GM18498 (cell line): Measurements from ENCODE around the gene EIF5A.
A peak's percentile ranks its signal among the peaks of the same experiment; 100 is the strongest.

Source experiments
- ATAC-seq: cut with Tn5 transposase; IDR thresholded peaks from one replicate; pipeline ENCODE4 v1.9.1; 2021; ENCODE audit warnings: mild to moderate bottlenecking, moderate library complexity; ENCODE audit not compliant: unreplicated experiment

EIF5A gene

GRCh38 chr17:7312432-7313087 is 5.1 kb downstream of the EIF5A start:
- no peak for ATAC-seq

- no peak for ATAC-seq
Observed at GRCh38 chr17:7313088-7313889, 5.9 kb downstream of the EIF5A start.

- ATAC-seq: no peak
Observed at GRCh38 chr17:7313890-7314718, 6.7 kb downstream of the EIF5A start.

- peak; percentile 68 for ATAC-seq
Observed at GRCh38 chr17:7314719-7315569, 7.5 kb downstream of the EIF5A start, which contains the start of gene GPS2. Gene GPS2, minus strand, starts transcription at chr17:7315360. Its CDS starts 308 bp downstream, at chr17:7315052.

GRCh38 chr17:7315570-7316235 is 8.3 kb downstream of the EIF5A start:
- no peak for ATAC-seq

- ATAC-seq: no peak
Observed at GRCh38 chr17:7317161-7317803, 9.9 kb downstream of the EIF5A start.

- ATAC-seq: no peak
Observed at GRCh38 chr17:7318121-7318860, 10.9 kb downstream of the EIF5A start.

GRCh38 chr17:7321466-7321865 is 14.0 kb downstream of the EIF5A start:
- ATAC-seq: no peak

- no peak for ATAC-seq
Observed at GRCh38 chr17:7322520-7323194, 15.2 kb downstream of the EIF5A start.

- no peak for ATAC-seq
Observed at GRCh38 chr17:7323731-7324437, 16.5 kb downstream of the EIF5A start.

- ATAC-seq: no peak
Observed at GRCh38 chr17:7324438-7324779, 17.0 kb downstream of the EIF5A start.

- no peak for ATAC-seq
Observed at GRCh38 chr17:7325031-7325528, 17.7 kb downstream of the EIF5A start.

GRCh38 chr17:7326186-7326585 is 18.8 kb downstream of the EIF5A start:
- ATAC-seq: no peak

- no peak for ATAC-seq
Observed at GRCh38 chr17:7327056-7327455, 19.6 kb downstream of the EIF5A start.

GRCh38 chr17:7327501-7327900 is 20.1 kb downstream of the EIF5A start:
- no peak for ATAC-seq

GRCh38 chr17:7328009-7328408 is 20.6 kb downstream of the EIF5A start:
- ATAC-seq: no peak

- peak; percentile 13 for ATAC-seq
Observed at GRCh38 chr17:7328840-7329373, 21.5 kb downstream of the EIF5A start, which contains the start of gene NEURL4. Gene NEURL4, minus strand, starts transcription at chr17:7329335. Its CDS starts 23 bp downstream, at chr17:7329312.
